ENCODE measurements around the gene STRIP1.

GRCh38 chr1:110006516-110006915 is 27.9 kb upstream of the STRIP1 start:
- TF ChIP-seq YY1 (IDR thresholded peaks at IDR 0.05; ENCODE audit: insufficient read depth, insufficient read length): no peak
- no peak for TF ChIP-seq SUZ12 (IDR thresholded peaks at IDR 0.05; ENCODE audit: extremely low read depth, insufficient read depth, insufficient read length)
